DOHH2 (cell line): ENCODE measurements around the gene PPP1R15B.

Experiments used
- CTCF ChIP-seq: fragments of 200-600 bp; sonication (generic); IDR thresholded peaks from one replicate; pipeline ENCODE4 v1.5.1; 2014; ENCODE audit warnings: antibody characterized with exemption, mild to moderate bottlenecking, low read depth, low read length; ENCODE audit not compliant: poor library complexity, severe bottlenecking
- EZH2phosphoT487 ChIP-seq: fragments of 200-600 bp; sonication (generic); IDR thresholded peaks from 2 replicates; pipeline ENCODE4 v1.6.1; 2017; ENCODE audit warnings: borderline replicate concordance, mild to moderate bottlenecking, antibody characterized with exemption, low read length, moderate library complexity, mixed read lengths

- TF ChIP-seq CTCF, result no peak
- no peak for TF ChIP-seq EZH2phosphoT487
These were observed 48.7 kb downstream of the PPP1R15B start for GRCh38 chr1:204362984-204363334.
